Panc1 (cell line): ENCODE results near the gene RRAS. TPM values are rescaled to one million over a fixed set of nuclear protein-coding genes. Genes with fewer than 3 reads are reported as not detected.

Source experiments
- ATAC-seq: fragments of 200-7000 bp; cut with Tn5 transposase; 2 replicates; pipeline ENCODE4 v1.9.1; 2020; ENCODE audit warnings: mild to moderate bottlenecking, moderate library complexity
- BruUV-seq: library from RNA; stranded (reverse); fragments of 400-500 nt; replicated peaks from 2 replicates; lab custom pipeline; 2021; lab: Mats Ljungman, UMichigan
- CTCF ChIA-PET: fragments of 300-600 bp; sonication (Branson Sonifier 250); formaldehyde crosslinking; loops from one replicate; lab custom pipeline; 2022; ENCODE audit warnings: antibody characterized with exemption; lab: Charles Lee
- POLR2A ChIA-PET: fragments of 300-600 bp; sonication (Branson Sonifier 250); formaldehyde crosslinking; loops from one replicate; lab custom pipeline; 2022; ENCODE audit warnings: antibody characterized with exemption; lab: Charles Lee
- DNase-seq: peaks from one replicate; pipeline ENCODE4 v3.0.0-alpha.2; 2010; ENCODE audit warnings: low read depth, low spot score
- H3K27ac ChIP-seq: 2 replicates; pipeline ENCODE4 v1.5.1; 2011; ENCODE audit warnings: mild to moderate bottlenecking, low read length, inconsistent platforms
- H3K27me3 ChIP-seq: fragments of 200-500 bp; sonication (Bioruptor generic); 2 replicates; pipeline ENCODE4 v1.6.0; 2014; ENCODE audit warnings: low read length, inconsistent platforms; ENCODE audit not compliant: control insufficient read depth, insufficient read depth
- H3K36me3 ChIP-seq: fragments of 200-500 bp; sonication (Bioruptor generic); 2 replicates; pipeline ENCODE4 v1.5.1; 2014; ENCODE audit warnings: inconsistent platforms, mild to moderate bottlenecking, low read length, moderate library complexity; ENCODE audit not compliant: control insufficient read depth, insufficient read depth
- H3K4me1 ChIP-seq: 2 replicates; pipeline ENCODE4 v1.5.1; 2011; ENCODE audit warnings: inconsistent platforms, mild to moderate bottlenecking, low read length, moderate library complexity; ENCODE audit not compliant: control insufficient read depth, insufficient read depth
- H3K4me3 ChIP-seq, 2 experiments: 2 replicates each; pipeline ENCODE4 v1.5.1; 2011 to 2012; ENCODE audit warnings: low read depth in 2 of 2, low read length in 2 of 2, mild to moderate bottlenecking in 2 of 2, inconsistent platforms in 1 of 2, moderate library complexity in 1 of 2
- H3K9me3 ChIP-seq: fragments of 200-500 bp; sonication (Bioruptor generic); 2 replicates; pipeline ENCODE4 v1.5.1; 2014; ENCODE audit warnings: low read depth, mild to moderate bottlenecking, inconsistent platforms, low read length, moderate library complexity; ENCODE audit not compliant: control insufficient read depth, insufficient read depth
- CTCF ChIP-seq: fragments of 450-650 bp; IDR thresholded peaks from 2 replicates; pipeline ENCODE4 v1.5.1; 2017; ENCODE audit warnings: mild to moderate bottlenecking
- POLR2AphosphoS5 ChIP-seq: IDR thresholded peaks from 2 replicates; pipeline ENCODE4 v1.6.1; 2012; ENCODE audit warnings: mild to moderate bottlenecking, low read depth, low read length, moderate library complexity
- REST ChIP-seq, 2 experiments: IDR thresholded peaks; 2 replicates each; pipeline ENCODE4 v1.6.1; 2011 to 2012; ENCODE audit warnings: low read depth in 2 of 2, control low read depth in 1 of 2, low read length in 1 of 2, mild to moderate bottlenecking in 1 of 2, moderate library complexity in 1 of 2; ENCODE audit not compliant: insufficient read depth in 1 of 2
- SIN3A ChIP-seq: IDR thresholded peaks from 2 replicates; pipeline ENCODE4 v1.6.1; 2012; ENCODE audit warnings: low read depth, mild to moderate bottlenecking, low read length, moderate library complexity, borderline replicate concordance; ENCODE audit not compliant: insufficient read depth
- TCF7L2 ChIP-seq: IDR thresholded peaks from 2 replicates; pipeline ENCODE4 v1.6.1; 2011; ENCODE audit warnings: mild to moderate bottlenecking, low read depth, low read length, inconsistent platforms
- in situ Hi-C: cut with HindIII; loops from 2 replicates; pipeline ENCODE4 v1.10.0; 2016; ENCODE audit warnings: low sequenced_read_pairs, low pct_unique_long_range_greater_than_20kb
- intact Hi-C: fragments of 100-400 bp; cut with micrococcal nuclease; formaldehyde crosslinking; loops from one replicate; pipeline ENCODE4 v1.10.0; 2022; ENCODE audit not compliant: unreplicated experiment
- total RNA-seq: library from RNA; stranded (reverse); gene quantifications from one replicate; pipeline ENCODE4 v1.2.1, GENCODE V29; 2021; ENCODE audit not compliant: unreplicated experiment

RRAS gene
- total RNA-seq, 1 experiment from 2014 or later: 64.4 TPM

GRCh38 chr19:49657493-49658138, 17.7 kb upstream of the RRAS start:
- TF ChIP-seq CTCF (no peak), SIN3A (no peak), TCF7L2 (no peak), POLR2AphosphoS5 (no peak)
- no peak overlapping the region for H3K27ac ChIP-seq
- H3K4me1 ChIP-seq: no peaks in the 10 kb centered on the region
- no peak overlapping the region for H3K4me3 ChIP-seq
- no TSS peak for BruUV-seq
- H3K27me3 ChIP-seq: no peaks in the 10 kb centered on the region
- H3K9me3 ChIP-seq: no peaks in the 10 kb centered on the region
- ATAC-seq (no peak), DNase-seq (no peak)
- in situ Hi-C loops: no loop called here
- CTCF ChIA-PET: no interaction called here
- POLR2A ChIA-PET: no interaction called here
- intact Hi-C loops: no loop called here
- H3K36me3 ChIP-seq: no peaks in the 10 kb centered on the region

- no peaks in the 10 kb centered on the region for H3K9me3 ChIP-seq
- BruUV-seq: no TSS peak
- in situ Hi-C loops (no loop called here), intact Hi-C loops (no loop called here)
- no peaks in the 10 kb centered on the region for H3K27me3 ChIP-seq
- ATAC-seq (no peak), DNase-seq (no peak)
- H3K4me3 ChIP-seq: no peak overlapping the region
- no peaks in the 10 kb centered on the region for H3K36me3 ChIP-seq
- ChIA-PET CTCF (no interaction called here), POLR2A (interaction anchor here (1.2 kb wide), 1 partner anchor 13 kb away, joined by 3 read pairs; no protein-coding TSS in a partner anchor)
- no peak overlapping the region for H3K27ac ChIP-seq
- TF ChIP-seq CTCF (no peak), TCF7L2 (no peak), POLR2AphosphoS5 (no peak), REST (IDR thresholded peaks at IDR 0.05; ENCODE audit: insufficient read depth in 1 of 2, low read depth in 2 of 2, low read length in 1 of 2) (no peak), SIN3A (no peak)
- no peaks in the 10 kb centered on the region for H3K4me1 ChIP-seq
These were observed 16.6 kb upstream of the RRAS start for GRCh38 chr19:49656456-49657109.
